NCI-H460 (cell line): ENCODE results near the gene LIPE. TPM values are rescaled to one million over a fixed set of nuclear protein-coding genes. Genes with fewer than 3 reads are reported as not detected.

Experiments
- DNase-seq: peaks from one replicate; pipeline ENCODE4 v3.0.0-alpha.2; 2016; ENCODE audit warnings: low read depth; ENCODE audit errors: extremely low read depth
- total RNA-seq: library from RNA; depleted of rRNA; stranded (reverse); fragments of >200 nt; shearing (Covaris generic); gene quantifications from 2 replicates; pipeline ENCODE4 v1.2.3, GENCODE V29; 2014

The LIPE gene
- total RNA-seq, 1 experiment from 2014 or later: 0.87 TPM

- DNase-seq: no peak
These were observed 14.5 kb downstream of the LIPE start for GRCh38 chr19:42412661-42413076.

DNA sequence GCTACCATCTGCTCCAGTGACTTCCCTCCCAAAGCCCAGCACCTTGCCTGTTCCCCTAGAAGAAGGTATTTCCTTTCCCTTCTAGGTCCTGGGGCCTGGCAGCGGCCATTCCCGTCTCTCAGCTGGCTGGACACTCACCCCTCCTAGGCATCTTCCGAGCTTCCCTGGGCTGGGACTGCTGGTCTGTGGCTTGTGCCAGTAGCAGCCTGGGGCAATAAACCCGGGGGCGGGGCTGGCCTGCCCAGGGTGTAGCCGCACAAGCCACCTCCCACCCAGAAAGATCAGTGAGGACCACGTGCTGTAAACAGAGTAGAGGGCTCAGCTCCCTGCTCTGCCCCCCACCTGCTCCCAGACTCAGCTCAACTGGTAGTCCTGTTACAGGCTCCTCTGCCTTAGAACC is 15.0 kb downstream of the LIPE start:
- no peak for DNase-seq

GRCh38 chr19:42411581-42412178 is 15.5 kb downstream of the LIPE start:
- DNase-seq: no peak

DNA sequence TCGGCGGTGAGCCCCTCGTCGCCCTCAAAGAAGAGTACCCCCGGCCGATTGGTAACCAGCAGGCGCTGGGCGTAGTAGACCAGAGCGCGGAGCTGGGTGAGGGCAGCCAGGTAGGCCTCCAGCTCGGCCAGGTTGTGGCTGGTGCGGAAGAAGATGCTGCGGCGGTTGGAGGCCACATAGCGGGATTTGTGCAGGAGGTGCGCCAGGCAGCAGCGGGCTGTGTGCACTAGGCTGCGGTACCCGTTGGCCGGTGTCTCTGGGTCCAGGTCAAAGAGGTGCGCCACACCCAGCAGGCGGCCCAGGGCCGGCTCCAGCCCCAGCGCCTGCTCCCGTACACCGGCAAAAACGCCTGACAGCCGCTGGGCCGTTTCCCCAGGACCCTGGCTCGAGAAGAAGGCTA is 16.8 kb downstream of the LIPE start:
- no peak for DNase-seq

- no peak for DNase-seq
These were observed 17.7 kb downstream of the LIPE start for GRCh38 chr19:42409477-42409876.

GRCh38 chr19:42407816-42408175 is 19.4 kb downstream of the LIPE start:
- no peak for DNase-seq

DNA sequence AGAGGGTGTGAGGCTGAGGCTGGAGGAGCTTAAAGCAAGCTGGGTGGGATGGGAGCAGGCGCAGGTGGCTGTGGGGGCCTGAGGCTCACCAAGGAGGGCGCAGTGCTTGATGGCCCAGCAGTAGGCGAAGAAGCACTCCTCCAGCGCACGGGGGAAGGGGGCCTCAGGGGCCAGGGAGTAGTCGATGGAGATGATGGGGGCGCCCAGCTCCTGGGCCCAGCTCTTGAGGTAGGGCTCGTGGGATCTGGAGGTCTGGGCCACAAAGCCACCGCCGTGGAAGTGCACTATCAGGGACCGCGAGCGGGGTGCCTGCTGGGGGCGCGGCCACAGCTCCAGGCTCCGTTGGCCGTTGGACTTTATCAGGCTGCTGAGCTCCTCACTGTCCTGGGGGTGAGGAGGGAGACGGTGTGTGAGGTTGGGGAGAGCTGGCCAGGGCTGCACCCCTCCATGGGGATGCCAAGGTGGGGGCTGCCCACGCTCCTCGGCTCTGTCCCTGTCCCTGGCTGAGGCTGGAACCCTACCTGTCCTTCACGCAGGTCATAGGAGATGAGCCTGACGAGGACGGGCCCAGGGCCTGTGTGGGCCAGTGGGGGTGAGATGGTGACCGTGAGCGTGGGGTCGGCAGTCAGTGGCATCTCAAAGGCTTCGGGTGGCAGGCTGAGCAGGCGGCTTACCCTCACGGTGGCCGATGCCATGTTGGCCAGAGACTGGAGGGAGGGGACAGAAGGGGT is 19.9 kb downstream of the LIPE start:
- no peak for DNase-seq

DNA sequence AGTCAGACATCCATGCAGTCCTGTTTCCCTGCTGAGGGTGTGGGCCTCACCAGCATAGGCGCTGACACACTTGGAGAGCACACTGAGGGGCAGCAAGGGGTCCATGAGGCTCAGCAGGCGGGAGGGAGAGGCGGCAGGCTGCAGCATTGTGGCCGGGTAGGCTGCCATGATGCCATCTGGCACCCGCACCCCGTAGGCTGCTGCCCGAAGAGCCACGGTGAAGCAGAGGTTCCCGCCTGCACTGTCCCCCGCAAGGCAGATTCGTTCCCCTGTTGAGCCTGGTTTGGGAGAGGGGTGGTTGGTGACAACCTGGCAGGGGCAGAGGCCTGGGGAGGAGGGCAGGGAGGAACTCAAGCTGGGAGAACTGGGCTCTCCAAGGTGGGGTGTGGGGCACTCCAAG is 21.1 kb downstream of the LIPE start:
- no peak for DNase-seq

GRCh38 chr19:42403586-42403985 is 23.6 kb downstream of the LIPE start:
- DNase-seq: no peak

- no peak for DNase-seq
These were observed 24.6 kb downstream of the LIPE start for GRCh38 chr19:42402376-42403116.

- no peak for DNase-seq
These were observed 25.6 kb downstream of the LIPE start for GRCh38 chr19:42401365-42402303.

GRCh38 chr19:42400404-42400803 is 26.8 kb downstream of the LIPE start:
- no peak for DNase-seq

GRCh38 chr19:42397263-42398166 is 29.7 kb downstream of the LIPE start:
- DNase-seq: no peak

DNA sequence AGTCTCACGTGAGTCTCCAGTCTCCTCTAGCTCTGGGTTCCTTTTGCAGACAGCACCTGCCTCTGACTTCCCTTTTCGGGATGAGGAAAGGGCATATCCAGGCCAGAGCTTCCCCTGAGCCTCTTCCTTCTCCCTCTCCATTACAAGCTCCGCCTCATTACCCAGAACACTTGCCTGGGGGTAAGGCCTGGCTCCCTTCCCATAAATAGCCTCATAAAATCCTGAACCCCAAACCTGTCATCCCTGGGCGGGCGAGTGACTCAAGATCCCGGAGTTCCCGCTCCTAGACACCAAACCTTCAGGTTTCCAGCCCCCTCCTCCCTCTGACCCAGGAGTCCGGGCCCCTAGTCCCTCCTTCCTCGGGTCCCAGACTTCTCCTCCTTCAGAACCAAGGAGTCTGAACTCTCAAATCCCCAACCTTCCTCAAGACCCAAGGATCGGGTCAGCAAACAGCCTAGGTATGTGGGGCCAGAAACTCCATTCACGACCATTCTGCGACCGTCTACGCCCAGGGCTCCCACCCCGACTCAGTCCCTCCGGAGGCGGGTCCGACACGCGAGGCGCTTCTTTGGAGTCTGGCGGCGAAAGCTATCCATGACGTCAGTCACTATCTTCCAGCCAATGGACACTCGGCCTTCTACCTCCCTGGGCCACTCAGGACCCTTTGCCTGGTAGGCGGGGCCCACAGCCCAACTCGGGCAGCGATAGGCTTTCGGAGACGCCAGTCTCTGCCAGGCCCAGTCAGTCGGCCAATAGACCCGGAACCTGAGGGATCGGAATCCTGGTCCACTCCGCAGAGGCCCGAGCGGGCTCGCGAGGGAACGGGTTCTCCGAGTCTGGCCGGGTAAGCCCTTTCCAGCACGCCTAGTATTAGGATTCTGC is 30.6 kb downstream of the LIPE start:
- DNase-seq: peak; percentile 96

- no peak for DNase-seq
These were observed 32.4 kb downstream of the LIPE start for GRCh38 chr19:42394751-42395150.

DNA sequence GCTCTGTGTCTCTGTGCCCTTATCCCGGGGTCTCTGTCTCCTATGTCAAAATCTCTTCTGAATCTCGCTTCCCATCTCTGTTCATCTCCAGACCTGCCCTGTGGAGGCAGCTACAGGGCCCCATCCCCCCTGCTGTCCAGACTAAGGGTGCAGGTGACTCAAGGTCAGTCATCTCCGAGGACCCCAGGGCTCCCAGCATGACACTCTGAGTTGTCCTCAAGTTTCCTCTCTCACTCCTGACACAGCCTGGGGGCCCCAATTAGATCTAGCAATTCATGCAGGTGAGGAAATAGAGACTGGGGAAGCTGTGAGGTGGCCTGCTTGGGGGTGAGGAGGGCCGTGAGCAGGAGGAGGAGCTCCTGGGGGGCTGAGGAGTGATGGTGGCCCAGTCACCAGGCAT is 35.0 kb downstream of the LIPE start:
- DNase-seq: no peak

- DNase-seq: no peak
These were observed 37.3 kb downstream of the LIPE start, which contains the start of gene CNFN for GRCh38 chr19:42389899-42390298. TSS of gene CNFN (minus strand) at chr19:42390297. CDS start at chr19:42389037, 1,260 bp downstream.

GRCh38 chr19:42388851-42389489 is 38.2 kb downstream of the LIPE start:
- no peak for DNase-seq
